CD14-positive monocyte (primary cell): ENCODE measurements around the gene S100P. TPM values are rescaled to one million over a fixed set of nuclear protein-coding genes. Genes with fewer than 3 reads are reported as not detected.

Experiments
- DNase-seq, 3 donors: peaks; one replicate each; pipeline ENCODE4 v3.0.0-alpha.2; 2011 to 2022
- H2AFZ ChIP-seq: 2 replicates; pipeline ENCODE4 v1.6.0; 2012; ENCODE audit warnings: mild to moderate bottlenecking, low read depth, low read length, inconsistent platforms; ENCODE audit not compliant: insufficient read depth, poor library complexity, severe bottlenecking
- H3K27ac ChIP-seq, 2 donors: 1 replicate in 1 of 2; 2 replicates in 1 of 2; pipeline ENCODE4 v1.5.1; 2012 to 2013; ENCODE audit warnings: low read length in 2 of 2, control low read depth in 1 of 2, inconsistent platforms in 1 of 2, low read depth in 1 of 2, mild to moderate bottlenecking in 1 of 2
- H3K27me3 ChIP-seq, 2 donors: one replicate each; pipeline versions ENCODE4 v1.6.0 to v1.6.1; 2011 to 2013; ENCODE audit warnings: low read length in 2 of 2; ENCODE audit not compliant: control insufficient read depth in 2 of 2, insufficient read depth in 2 of 2
- H3K36me3 ChIP-seq, 2 donors: replicated peaks in 1 of 2; 1 replicate in 1 of 2; 2 replicates in 1 of 2; pipeline versions ENCODE4 v1.5.1 to v1.6.1; 2012 to 2013; ENCODE audit warnings: low read length in 2 of 2, control low read depth in 1 of 2, inconsistent platforms in 1 of 2, mild to moderate bottlenecking in 1 of 2; ENCODE audit not compliant: insufficient read depth in 2 of 2, control insufficient read depth in 1 of 2
- H3K4me1 ChIP-seq, 2 donors: 1 replicate in 1 of 2; 2 replicates in 1 of 2; pipeline versions ENCODE4 v1.5.1 to v1.6.1; 2012 to 2013; ENCODE audit warnings: low read length in 2 of 2, control low read depth in 1 of 2, inconsistent platforms in 1 of 2, mild to moderate bottlenecking in 1 of 2, moderate library complexity in 1 of 2; ENCODE audit not compliant: insufficient read depth in 2 of 2, control insufficient read depth in 1 of 2
- H3K4me2 ChIP-seq: replicated peaks from 2 replicates; pipeline ENCODE3; 2012; ENCODE audit warnings: low read length, moderate library complexity, mild to moderate bottlenecking; ENCODE audit not compliant: poor library complexity, severe bottlenecking; ENCODE audit errors: extremely low read depth
- H3K4me3 ChIP-seq, 3 experiments: fragments of 200-600 bp in 1 of 3; sonication (generic) in 1 of 3; replicated peaks in 1 of 3; 1 replicate in 2 of 3; 2 replicates in 1 of 3; pipeline ENCODE4 v1.5.1; 2011 to 2013; ENCODE audit warnings: low read length in 3 of 3, mild to moderate bottlenecking in 3 of 3, control low read depth in 2 of 3, low read depth in 2 of 3, inconsistent platforms in 1 of 3, moderate library complexity in 1 of 3
- H3K79me2 ChIP-seq: 2 replicates; pipeline ENCODE4 v1.6.0; 2012; ENCODE audit warnings: mild to moderate bottlenecking, control low read depth, inconsistent platforms, low read length, moderate library complexity; ENCODE audit not compliant: insufficient read depth
- H3K9ac ChIP-seq: 2 replicates; pipeline ENCODE4 v1.6.0; 2017; ENCODE audit warnings: low read length, mild to moderate bottlenecking; ENCODE audit not compliant: insufficient read depth, poor library complexity, severe bottlenecking
- H3K9me3 ChIP-seq, 2 donors: replicated peaks in 1 of 2; 1 replicate in 1 of 2; 2 replicates in 1 of 2; pipeline versions ENCODE4 v1.5.1 to v1.6.1; 2012 to 2013; ENCODE audit warnings: low read length in 2 of 2, control low read depth in 1 of 2; ENCODE audit not compliant: control insufficient read depth in 1 of 2, insufficient read depth in 1 of 2
- H4K20me1 ChIP-seq: 2 replicates; pipeline ENCODE4 v1.6.0; 2012; ENCODE audit warnings: mild to moderate bottlenecking, low read length, control low read depth, moderate library complexity; ENCODE audit not compliant: insufficient read depth
- H3K27ac Mint-ChIP-seq, 7 donors: one replicate each; pipeline ENCODE4 v1.8.0; 2020; ENCODE audit warnings: mild to moderate bottlenecking in 7 of 7, mixed read lengths in 7 of 7, moderate library complexity in 6 of 7, inconsistent platforms in 2 of 7
- H3K27me3 Mint-ChIP-seq, 3 donors: one replicate each; pipeline ENCODE4 v1.8.0; 2021 to 2022; ENCODE audit warnings: low read depth in 3 of 3, mild to moderate bottlenecking in 3 of 3, mixed read lengths in 3 of 3, moderate library complexity in 3 of 3, inconsistent platforms in 1 of 3
- H3K36me3 Mint-ChIP-seq, 2 donors: one replicate each; pipeline ENCODE4 v1.8.0; 2020; ENCODE audit warnings: mixed read lengths in 2 of 2, inconsistent platforms in 1 of 2, mild to moderate bottlenecking in 1 of 2
- H3K4me1 Mint-ChIP-seq: one replicate; pipeline ENCODE4 v1.8.0; 2020; ENCODE audit warnings: mild to moderate bottlenecking, mixed read lengths
- H3K4me3 Mint-ChIP-seq, 2 donors: one replicate each; pipeline ENCODE4 v1.8.0; 2020; ENCODE audit warnings: mild to moderate bottlenecking in 2 of 2, mixed read lengths in 2 of 2, moderate library complexity in 1 of 2
- H3K9me3 Mint-ChIP-seq, 7 donors: one replicate each; pipeline ENCODE4 v1.8.0; 2020 to 2022; ENCODE audit warnings: mixed read lengths in 7 of 7, mild to moderate bottlenecking in 6 of 7, moderate library complexity in 6 of 7, inconsistent platforms in 2 of 7
- WGBS: methylation state at CpG from one replicate; pipeline ENCODE4 v1.1.5; 2013; ENCODE audit warnings: missing lambda C conversion rate; ENCODE audit not compliant: insufficient coverage; 5-methylcytosine and 5-hydroxymethylcytosine counted together
- intact Hi-C, 2 donors: fragments of 100-400 bp; cut with micrococcal nuclease; formaldehyde crosslinking; loops; one replicate each; pipeline versions ENCODE4 v1.15.0 to v1.15.1; 2023
- polyA plus RNA-seq, 3 donors: library from polyadenylated mRNA; depleted of rRNA in 1 of 3; unstranded in 2 of 3; stranded (reverse) in 1 of 3; fragments of 300-500 nt in 2 of 3; fragments of >200 nt in 1 of 3; fragmentation: Illumina TruSeq in 2 of 3; gene quantifications; 1 replicate in 2 of 3; 2 replicates in 1 of 3; pipeline ENCODE4 v1.2.3, GENCODE V29; 2012 to 2021
- TF ChIP-seq, protein P1 (sequence below): fragments of 200-600 bp; IDR thresholded peaks from one replicate; pipeline ENCODE4 v1.8.0; 2022; ENCODE audit warnings: antibody characterized with exemption, mild to moderate bottlenecking

Gene S100P
- polyA plus RNA-seq, 3 donors, result 13.6 to 71.2 (median 29.3) TPM

DNA sequence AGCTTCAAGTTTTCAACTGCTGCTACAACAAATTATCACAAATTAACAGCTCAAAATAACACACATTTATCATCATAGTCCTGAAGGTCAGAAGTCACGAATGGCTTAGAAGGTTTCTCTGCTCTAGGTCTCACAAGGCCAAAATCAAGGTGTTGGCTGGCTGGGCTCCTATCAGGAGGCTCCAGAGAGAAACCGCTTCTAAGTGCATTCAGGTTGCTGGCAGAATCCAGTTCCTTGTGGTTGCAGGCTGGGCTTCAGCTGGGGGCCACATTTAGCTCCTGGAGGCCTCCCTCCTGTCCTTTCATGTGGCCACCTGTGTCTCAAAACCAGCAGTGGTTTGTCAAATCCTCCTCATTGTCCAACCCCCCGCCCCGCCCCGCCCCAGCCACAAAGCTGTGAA is 37.8 kb upstream of the S100P start:
- Histone ChIP-seq H3K4me2 (no peak overlapping the region), H4K20me1 (no peaks in the 10 kb centered on the region), H3K79me2 (no peaks in the 10 kb centered on the region), H3K27me3 (peaks cover 13 to 39% of the 10 kb centered on the region in 2 donors), H3K9me3 (no peaks in the 10 kb centered on the region), H3K36me3 (no peaks in the 10 kb centered on the region), H3K27ac (no peak overlapping the region), H3K4me3 (no peak overlapping the region), H3K4me1 (peaks cover 5 to 11% of the 10 kb centered on the region in 2 donors), H2AFZ (no peak overlapping the region), H3K9ac (no peak overlapping the region)
- TF ChIP-seq, protein P1, sequence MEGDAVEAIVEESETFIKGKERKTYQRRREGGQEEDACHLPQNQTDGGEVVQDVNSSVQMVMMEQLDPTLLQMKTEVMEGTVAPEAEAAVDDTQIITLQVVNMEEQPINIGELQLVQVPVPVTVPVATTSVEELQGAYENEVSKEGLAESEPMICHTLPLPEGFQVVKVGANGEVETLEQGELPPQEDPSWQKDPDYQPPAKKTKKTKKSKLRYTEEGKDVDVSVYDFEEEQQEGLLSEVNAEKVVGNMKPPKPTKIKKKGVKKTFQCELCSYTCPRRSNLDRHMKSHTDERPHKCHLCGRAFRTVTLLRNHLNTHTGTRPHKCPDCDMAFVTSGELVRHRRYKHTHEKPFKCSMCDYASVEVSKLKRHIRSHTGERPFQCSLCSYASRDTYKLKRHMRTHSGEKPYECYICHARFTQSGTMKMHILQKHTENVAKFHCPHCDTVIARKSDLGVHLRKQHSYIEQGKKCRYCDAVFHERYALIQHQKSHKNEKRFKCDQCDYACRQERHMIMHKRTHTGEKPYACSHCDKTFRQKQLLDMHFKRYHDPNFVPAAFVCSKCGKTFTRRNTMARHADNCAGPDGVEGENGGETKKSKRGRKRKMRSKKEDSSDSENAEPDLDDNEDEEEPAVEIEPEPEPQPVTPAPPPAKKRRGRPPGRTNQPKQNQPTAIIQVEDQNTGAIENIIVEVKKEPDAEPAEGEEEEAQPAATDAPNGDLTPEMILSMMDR, result no peak
- intact Hi-C loops, result no loop called here
- Mint-ChIP-seq H3K27me3 (peaks cover 4 to 47% (median 30%) of the 10 kb centered on the region in 3 donors), H3K4me3 (no peak overlapping the region), H3K36me3 (peaks cover 0 to 5% of the 10 kb centered on the region in 2 donors), H3K27ac (no peak overlapping the region), H3K9me3 (peaks cover 0 to 13% (median 5%) of the 10 kb centered on the region in 7 donors), H3K4me1 (peaks cover 11% of the 10 kb centered on the region)
- WGBS, result 90% methylated on average over 4 of the region's 5 CpGs
- DNase-seq, result no peak

DNA sequence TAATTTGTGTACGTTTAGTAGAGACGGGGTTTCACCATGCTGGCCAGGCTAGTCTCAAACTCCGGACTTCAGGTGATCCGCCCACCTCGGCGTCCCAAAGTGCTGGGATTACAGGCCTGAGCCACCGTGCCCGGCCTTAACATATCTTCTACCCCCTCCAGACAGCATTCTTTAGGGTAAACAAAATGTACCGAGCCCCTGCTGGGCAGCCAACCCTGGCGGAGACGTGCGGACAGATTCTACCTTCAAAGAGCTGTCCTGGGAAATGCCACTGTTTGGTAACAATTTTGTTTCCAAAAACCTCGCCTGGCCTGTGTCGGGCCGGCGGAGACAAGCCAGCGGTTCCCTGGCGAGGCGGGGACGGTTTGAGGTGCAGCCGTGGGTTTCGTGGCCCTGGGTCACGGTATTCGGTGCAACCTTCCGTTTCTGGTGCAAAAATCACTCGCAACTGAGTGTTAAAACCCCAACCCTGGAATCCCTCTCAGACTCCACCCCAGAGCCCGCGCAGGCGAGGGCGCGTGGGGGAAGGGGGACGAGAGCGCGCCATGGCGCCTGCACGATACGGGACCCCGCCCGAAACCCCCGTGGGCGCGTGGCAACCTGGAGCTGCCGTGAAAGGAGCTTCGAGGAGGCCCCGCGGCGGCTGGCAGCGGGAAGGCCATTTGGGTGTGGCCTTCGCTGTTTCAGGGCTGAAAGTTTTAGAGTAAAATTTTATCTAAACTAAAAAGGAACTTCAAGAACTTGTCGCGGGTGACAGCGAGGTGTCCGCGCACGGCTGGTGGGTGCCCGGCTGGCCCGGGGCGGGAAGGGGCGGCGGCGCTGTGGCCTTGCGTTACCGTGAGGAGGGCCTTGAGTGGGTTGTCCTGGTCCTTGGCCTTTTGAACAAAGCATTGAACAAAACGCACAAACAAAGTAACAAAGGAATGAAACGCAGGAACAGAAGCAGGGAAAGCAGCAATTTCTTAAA is 36.2 kb upstream of the S100P start:
- no peak for DNase-seq
- H3K27ac ChIP-seq, result no peak overlapping the region
- H4K20me1 ChIP-seq, result no peaks in the 10 kb centered on the region
- TF ChIP-seq, protein P1, result no peak
- Mint-ChIP-seq H3K27me3 (peaks cover 4 to 56% (median 46%) of the 10 kb centered on the region in 3 donors), H3K27ac (peak overlapping the region in 1 of 7 donors; percentile 57), H3K4me3 (peak overlapping the region in 1 of 2 donors; percentile 79), H3K4me1 (peaks cover 11% of the 10 kb centered on the region), H3K9me3 (peaks cover 0 to 13% (median 5%) of the 10 kb centered on the region in 7 donors), H3K36me3 (peaks cover 0 to 5% of the 10 kb centered on the region in 2 donors)
- WGBS, result 90% methylated on average over 48 of the region's 65 CpGs
- no peaks in the 10 kb centered on the region for H3K36me3 ChIP-seq
- no peak overlapping the region for H3K4me3 ChIP-seq
- no peaks in the 10 kb centered on the region for H3K79me2 ChIP-seq
- H3K9me3 ChIP-seq, result no peaks in the 10 kb centered on the region
- H2AFZ ChIP-seq, result no peak overlapping the region
- intact Hi-C loops, result no loop called here
- no peak overlapping the region for H3K9ac ChIP-seq
- H3K4me1 ChIP-seq, result peaks cover 5 to 11% of the 10 kb centered on the region in 2 donors
- no peak overlapping the region for H3K4me2 ChIP-seq
- peaks cover 24 to 55% of the 10 kb centered on the region in 2 donors for H3K27me3 ChIP-seq
